ENCODE measurements around the gene CEACAM7. TPM values are rescaled to one million over a fixed set of nuclear protein-coding genes. Genes with fewer than 3 reads are reported as not detected.

Gene CEACAM7
- total RNA-seq, 1 experiment from 2014 or later: not detected

GRCh38 chr19:41694196-41694595, 6.1 kb upstream of the CEACAM7 start (continued):
- no peak for TF ChIP-seq REST (IDR thresholded peaks at IDR 0.05; ENCODE audit: low read depth)
- TF ChIP-seq EZH2 (IDR thresholded peaks at IDR 0.05): no peak
- no peak for TF ChIP-seq ZNF274 (IDR thresholded peaks at IDR 0.05; ENCODE audit: low read depth, low read length)
- TF ChIP-seq RAD21 (IDR thresholded peaks at IDR 0.05; ENCODE audit: low read depth): no peak
- no peak for TF ChIP-seq SRF (IDR thresholded peaks at IDR 0.05; ENCODE audit: low read depth)
- no peak for TF ChIP-seq ZBTB33 (IDR thresholded peaks at IDR 0.05; ENCODE audit: extremely low read depth, insufficient replicate concordance, low read length)
- TF ChIP-seq ZFX (IDR thresholded peaks at IDR 0.05): no peak
- TF ChIP-seq POLR2A (IDR thresholded peaks at IDR 0.05; ENCODE audit: borderline replicate concordance, extremely low read depth, insufficient read depth, insufficient read length): no peak
- no peak for TF ChIP-seq ATF3 (IDR thresholded peaks at IDR 0.05)
- no peak for TF ChIP-seq YY1 (IDR thresholded peaks at IDR 0.05; ENCODE audit: extremely low read depth, insufficient replicate concordance, low read depth, low read length)
- no peak for TF ChIP-seq ELF1 (IDR thresholded peaks at IDR 0.05; ENCODE audit: borderline replicate concordance, low read depth)
